Panc1 (cell line): ENCODE data around the gene ENTREP3.

Experiments used
- POLR2AphosphoS5 ChIP-seq: IDR thresholded peaks from 2 replicates; pipeline ENCODE4 v1.6.1; 2012; ENCODE audit warnings: mild to moderate bottlenecking, low read depth, low read length, moderate library complexity
- TF ChIP-seq, protein P1 (sequence below): fragments of 450-650 bp; IDR thresholded peaks from 2 replicates; pipeline ENCODE4 v1.5.1; 2017; ENCODE audit warnings: mild to moderate bottlenecking

DNA sequence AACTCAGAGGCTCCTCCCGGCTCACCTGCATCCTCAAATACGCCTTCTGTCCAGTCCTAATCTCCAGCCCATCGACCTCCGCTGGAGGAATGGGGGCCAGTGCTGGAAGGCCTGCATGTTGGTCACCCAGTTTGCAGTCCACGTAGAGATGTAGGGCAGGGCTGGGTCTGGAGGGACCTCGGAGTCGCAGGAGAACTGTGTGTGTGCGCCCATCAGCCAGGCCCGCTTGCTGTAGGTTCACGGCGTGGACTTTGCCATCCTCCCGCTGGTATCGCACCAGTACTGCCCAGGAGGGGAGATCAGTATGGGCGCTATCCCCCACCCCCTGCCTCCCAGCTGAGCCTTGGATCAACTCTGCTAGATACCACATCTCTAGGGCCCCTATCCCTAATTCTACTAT is 50.2 kb downstream of the ENTREP3 start:
- TF ChIP-seq POLR2AphosphoS5, result no peak
- TF ChIP-seq, protein P1, sequence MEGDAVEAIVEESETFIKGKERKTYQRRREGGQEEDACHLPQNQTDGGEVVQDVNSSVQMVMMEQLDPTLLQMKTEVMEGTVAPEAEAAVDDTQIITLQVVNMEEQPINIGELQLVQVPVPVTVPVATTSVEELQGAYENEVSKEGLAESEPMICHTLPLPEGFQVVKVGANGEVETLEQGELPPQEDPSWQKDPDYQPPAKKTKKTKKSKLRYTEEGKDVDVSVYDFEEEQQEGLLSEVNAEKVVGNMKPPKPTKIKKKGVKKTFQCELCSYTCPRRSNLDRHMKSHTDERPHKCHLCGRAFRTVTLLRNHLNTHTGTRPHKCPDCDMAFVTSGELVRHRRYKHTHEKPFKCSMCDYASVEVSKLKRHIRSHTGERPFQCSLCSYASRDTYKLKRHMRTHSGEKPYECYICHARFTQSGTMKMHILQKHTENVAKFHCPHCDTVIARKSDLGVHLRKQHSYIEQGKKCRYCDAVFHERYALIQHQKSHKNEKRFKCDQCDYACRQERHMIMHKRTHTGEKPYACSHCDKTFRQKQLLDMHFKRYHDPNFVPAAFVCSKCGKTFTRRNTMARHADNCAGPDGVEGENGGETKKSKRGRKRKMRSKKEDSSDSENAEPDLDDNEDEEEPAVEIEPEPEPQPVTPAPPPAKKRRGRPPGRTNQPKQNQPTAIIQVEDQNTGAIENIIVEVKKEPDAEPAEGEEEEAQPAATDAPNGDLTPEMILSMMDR, result no peak
